COR-L47 (cell line): ENCODE data around the gene ZNF334.

Source experiments
- DNase-seq: peaks from one replicate; lab custom pipeline; 2025; lab: John Stamatoyannopoulos, UW

Gene ZNF334

GRCh38 chr20:46512943-46513844 lies at the start of gene ZNF334:
Gene ZNF334, minus strand, starts transcription at chr20:46513559. Its CDS starts 1,457 bp downstream, at chr20:46512102.
- peak; percentile 85 for DNase-seq

GRCh38 chr20:46562373-46563169 lies 49.2 kb upstream of the ZNF334 start:
- peak; percentile 56 for DNase-seq

DNA sequence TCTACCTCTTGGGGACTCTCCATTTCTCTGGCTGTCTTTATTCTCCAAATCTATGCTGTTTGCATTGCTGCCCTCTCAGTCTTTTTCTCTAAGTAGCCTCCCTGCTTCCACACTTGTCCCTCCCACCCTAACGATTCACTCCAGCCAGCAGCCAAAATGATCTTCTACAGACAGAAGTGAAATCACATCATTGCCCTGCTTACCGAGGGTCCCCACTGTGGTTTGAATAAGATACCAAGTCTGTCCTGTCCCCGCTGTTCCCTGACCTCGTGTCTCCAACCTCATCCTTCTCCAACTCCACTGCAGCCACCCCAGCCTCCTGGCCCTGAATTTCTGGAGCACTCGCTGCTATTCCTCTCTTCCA lies 48.6 kb upstream of the ZNF334 start:
- no peak for DNase-seq

- no peak for DNase-seq
These were observed 46.5 kb upstream of the ZNF334 start for GRCh38 chr20:46559685-46560440.

DNA sequence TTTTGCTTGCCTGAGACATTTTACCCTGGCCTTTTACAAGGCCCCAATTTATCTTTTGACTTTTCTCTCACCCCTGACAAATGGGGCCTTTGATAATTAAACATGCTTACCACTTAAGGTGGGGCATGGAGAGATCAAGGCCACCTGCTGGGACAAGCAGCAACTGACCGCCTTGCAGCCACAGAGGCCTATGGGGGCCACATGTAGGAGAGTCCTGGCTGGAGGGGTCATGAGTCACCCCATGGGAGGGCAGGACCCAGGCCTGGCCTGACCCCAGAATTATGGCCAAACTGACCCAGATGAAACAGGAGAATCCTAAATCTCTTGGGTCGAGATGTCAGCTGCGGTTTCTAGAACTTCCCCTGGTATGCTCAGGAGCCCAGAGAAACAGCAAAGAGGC lies 45.6 kb upstream of the ZNF334 start:
- DNase-seq: no peak

DNA sequence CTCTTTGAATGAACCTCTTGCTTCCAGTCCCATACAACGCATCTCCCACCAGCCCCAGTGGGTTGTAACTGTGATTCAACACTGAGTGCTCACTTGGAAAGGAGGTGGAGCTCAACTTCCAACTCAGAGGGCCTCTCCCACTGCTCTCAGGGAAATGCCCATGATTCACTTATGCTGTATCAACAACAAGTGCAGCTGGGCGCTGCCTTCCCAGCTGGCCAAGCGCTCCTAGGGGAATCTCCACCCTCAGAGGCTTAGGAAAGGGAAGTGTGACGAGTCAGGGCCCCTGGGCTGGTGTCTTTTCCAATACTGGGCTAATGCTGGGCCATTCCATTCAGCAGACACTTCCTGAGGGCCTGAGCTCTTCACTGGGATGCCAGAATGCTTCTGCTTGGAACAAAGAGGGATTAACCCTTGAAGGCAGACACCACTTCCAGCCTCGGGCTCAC lies 45.2 kb upstream of the ZNF334 start:
- DNase-seq: no peak

GRCh38 chr20:46557231-46557956 lies 44.0 kb upstream of the ZNF334 start:
- no peak for DNase-seq

GRCh38 chr20:46555370-46555956 lies 42.1 kb upstream of the ZNF334 start:
- DNase-seq: no peak

DNA sequence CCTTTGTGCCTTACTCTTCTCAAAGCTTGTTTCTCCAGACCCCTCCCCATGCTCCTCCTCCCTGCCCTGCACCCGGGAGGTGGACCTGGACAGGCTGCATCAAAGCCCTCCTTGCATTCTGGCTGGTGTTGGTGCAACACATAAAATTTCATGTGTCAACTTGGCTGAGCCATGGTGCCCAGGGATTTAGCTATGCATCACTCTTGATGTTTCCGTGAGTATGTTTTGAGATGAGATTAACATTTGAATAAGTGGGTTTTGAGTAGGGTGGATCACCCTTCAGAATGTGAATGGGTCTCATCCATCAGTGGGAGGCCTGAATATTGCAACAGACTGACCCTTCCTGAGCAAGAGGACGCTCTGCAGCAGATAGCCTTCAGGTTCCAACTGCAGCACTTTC lies 41.5 kb upstream of the ZNF334 start:
- DNase-seq: no peak

DNA sequence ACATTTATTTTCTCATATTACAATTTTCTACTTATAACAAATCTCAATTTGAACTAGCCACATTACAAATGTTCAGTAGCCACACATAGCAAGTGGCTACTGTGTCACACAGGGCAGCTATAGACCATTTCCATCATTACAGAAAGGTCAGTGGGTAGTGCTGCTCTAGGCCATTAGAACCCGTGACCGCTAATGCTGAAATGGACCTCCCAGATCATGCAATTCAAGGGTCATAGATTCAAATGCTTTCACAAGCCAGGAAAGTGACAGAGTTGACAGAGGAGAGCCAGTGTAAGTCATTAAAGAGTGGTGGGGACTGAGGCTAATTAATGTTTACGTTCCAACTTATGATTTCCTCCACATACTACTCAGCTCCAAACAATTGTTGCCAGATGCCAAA lies 40.6 kb upstream of the ZNF334 start:
- DNase-seq: no peak

- DNase-seq: no peak
These were observed 39.4 kb upstream of the ZNF334 start for GRCh38 chr20:46552460-46553420.

- no peak for DNase-seq
These were observed 38.4 kb upstream of the ZNF334 start for GRCh38 chr20:46551522-46552381.

GRCh38 chr20:46550461-46550860 lies 37.1 kb upstream of the ZNF334 start, which contains the start of gene OCSTAMP:
Gene OCSTAMP, minus strand, starts transcription at chr20:46550654. Its CDS starts 94 bp downstream, at chr20:46550560.
- DNase-seq: no peak

GRCh38 chr20:46549188-46549972 lies 36.0 kb upstream of the ZNF334 start:
- no peak for DNase-seq

DNA sequence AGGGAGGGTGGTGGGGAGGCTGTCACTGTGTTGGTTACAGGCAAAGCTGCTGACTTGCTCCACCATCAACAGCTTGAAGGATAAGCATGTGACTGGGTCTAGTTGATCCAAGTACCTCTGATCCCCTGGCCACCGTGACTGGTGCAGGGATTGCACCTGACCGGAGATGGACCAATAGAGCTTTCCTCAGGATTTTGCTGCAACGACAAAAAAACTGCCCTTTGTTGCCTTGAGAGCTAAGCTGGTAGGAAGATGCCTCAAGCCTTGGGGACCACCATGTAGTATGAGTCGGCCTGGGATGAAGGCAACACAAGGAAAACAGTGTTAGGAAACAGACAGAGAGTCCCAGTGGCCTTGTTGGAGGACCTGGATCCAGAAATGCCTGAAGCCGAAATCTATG lies 35.3 kb upstream of the ZNF334 start:
- no peak for DNase-seq

DNA sequence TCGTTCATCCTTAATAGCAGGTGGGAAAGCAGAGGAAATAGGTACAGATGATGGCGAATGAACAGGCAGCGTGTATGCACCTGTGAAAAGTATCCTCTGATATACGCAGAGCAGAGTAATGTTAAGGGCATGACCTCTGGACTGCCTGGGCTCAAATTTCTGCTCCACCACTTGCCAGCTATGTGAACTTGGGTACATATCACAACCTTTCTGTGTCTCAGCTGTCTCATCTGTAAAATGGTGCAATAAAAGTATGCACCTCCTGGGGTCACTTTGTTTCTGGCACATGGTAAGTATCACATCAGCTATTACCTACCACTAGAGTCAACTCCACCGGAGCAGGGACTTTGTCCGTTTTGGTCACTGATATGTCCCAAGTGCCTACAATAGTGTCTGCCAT lies 34.6 kb upstream of the ZNF334 start:
- DNase-seq: no peak

- DNase-seq: no peak
These were observed 33.6 kb upstream of the ZNF334 start for GRCh38 chr20:46546936-46547335.

DNA sequence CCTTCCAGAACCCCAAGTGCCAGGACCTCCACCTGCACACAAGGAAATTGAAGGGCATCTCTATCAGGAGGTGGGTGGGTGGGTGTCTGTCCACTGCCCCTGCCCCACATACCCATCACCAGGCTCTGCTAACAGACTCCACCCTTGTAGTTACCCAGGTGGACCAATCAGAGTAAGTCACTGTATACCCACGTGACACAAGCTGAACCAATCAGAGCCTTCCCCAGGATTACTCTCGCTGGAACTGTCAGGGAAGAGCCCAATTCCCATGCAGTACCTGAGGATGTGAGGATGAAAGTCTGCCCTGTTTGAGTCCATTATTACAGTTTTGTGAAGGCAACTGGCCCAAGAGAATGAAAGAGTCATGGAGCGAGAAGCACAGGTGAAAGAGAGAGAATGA lies 32.9 kb upstream of the ZNF334 start:
- DNase-seq: no peak
